SK-N-MC (cell line): ENCODE results near the gene ZBTB39.

ENCODE experiments used
- EZH2 ChIP-seq: fragments of 200-600 bp; sonication (generic); IDR thresholded peaks from one replicate; pipeline ENCODE4 v1.6.1; 2017; ENCODE audit warnings: antibody characterized with exemption
- FOXP2 ChIP-seq: optimal IDR thresholded peaks from 2 replicates; pipeline ENCODE3; 2011; ENCODE audit warnings: mild to moderate bottlenecking, moderate library complexity; ENCODE audit not compliant: insufficient read depth; ENCODE audit errors: extremely low read length, control extremely low read depth
- POLR2AphosphoS5 ChIP-seq: IDR thresholded peaks from 2 replicates; pipeline ENCODE4 v1.6.1; 2012; ENCODE audit warnings: mild to moderate bottlenecking, low read depth, low read length, borderline replicate concordance

DNA sequence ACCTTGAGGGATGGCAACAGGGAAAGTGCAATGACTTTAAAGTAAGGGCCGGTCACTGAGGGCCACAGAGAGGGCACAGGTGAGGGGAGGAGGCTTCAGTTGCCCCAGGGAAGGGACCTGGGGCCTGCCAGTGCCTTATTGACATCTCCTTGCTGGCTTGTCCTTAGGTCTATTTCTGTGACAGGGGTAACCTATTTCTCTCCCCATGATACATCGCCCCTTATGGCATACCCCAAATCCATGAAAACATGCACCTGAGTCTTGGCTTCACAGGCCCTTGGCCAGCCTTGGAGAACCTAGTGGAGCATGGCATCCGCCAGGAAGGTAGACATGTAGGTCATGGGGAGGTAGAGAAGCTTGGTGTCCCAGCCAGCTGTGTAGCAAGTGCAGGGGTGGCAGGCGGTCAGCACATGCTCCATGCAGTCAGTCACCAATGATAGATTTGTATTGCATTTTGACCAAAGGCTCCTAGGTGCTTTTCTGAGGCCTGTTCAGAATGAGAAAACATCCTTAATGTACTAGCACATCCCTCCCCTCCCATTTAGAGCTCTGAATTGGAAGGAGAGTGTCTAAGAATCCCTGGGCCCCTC lies 25.3 kb downstream of the ZBTB39 start:
- TF ChIP-seq POLR2AphosphoS5, result no peak
- no peak for TF ChIP-seq EZH2
- no peak for TF ChIP-seq FOXP2
